Skeletal muscle cell (primary cell): ENCODE data around the gene MTHFD1.

ENCODE experiments used
- DNase-seq: peaks from one replicate; pipeline ENCODE4 v3.0.0-alpha.2; 2010; ENCODE audit warnings: low read depth
- H3K4me3 ChIP-seq: 2 replicates; pipeline ENCODE4 v1.5.1; 2011; ENCODE audit warnings: low read depth, mild to moderate bottlenecking, control low read depth, low read length, moderate library complexity

The MTHFD1 gene

DNA sequence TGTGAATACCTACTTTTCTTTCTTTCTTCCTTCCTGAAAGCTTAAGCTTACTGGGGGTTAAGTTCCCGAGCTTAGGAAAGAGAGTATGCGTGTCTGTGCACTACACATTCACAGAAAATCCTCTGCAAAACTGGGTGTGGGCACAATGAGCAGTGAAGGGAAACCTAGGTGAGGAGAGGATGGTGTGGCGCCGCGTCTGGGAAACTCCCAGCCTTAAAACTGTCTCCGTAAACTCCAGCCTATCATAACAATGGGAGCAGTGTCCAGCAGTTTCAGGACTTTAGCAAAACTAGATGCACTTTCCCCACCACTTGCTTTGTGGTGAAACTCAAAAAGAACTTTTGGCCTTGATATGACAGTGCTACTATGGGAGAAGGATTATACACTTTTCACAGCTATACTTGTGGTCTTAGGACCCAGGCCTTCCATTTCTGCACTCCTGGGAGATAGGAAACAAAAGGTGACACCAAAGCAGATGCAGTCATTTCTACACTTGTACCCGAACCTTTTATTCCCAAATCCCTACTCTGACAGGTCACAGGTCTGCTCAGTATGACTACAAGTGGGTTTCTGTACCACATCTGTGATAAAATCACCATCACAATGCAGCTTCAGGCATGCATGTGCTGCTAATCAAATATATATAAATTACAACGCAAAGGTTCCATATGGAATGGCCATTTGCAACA, 87.6 kb downstream of the MTHFD1 start:
- no peak overlapping the region for H3K4me3 ChIP-seq
- DNase-seq, result no peak

DNA sequence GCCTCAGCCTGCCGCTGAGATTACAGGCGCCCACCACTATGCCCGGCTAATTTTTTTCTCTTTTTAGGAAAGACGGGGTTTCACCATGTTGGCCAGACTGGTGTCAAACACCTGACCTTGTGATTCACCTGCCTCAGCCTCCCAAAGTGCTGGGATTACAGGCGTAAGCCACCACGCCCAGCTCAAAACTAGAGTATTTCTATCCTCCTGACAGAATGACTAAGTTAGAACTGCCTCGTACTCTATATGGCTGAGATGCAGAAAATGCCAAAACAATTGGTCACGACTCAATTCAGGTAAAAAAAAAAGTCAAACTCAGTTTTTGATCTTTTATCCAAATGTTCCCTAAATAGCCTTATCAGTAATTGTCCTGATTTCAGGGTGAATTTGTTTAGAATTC, 88.3 kb downstream of the MTHFD1 start:
- no peak overlapping the region for H3K4me3 ChIP-seq

DNA sequence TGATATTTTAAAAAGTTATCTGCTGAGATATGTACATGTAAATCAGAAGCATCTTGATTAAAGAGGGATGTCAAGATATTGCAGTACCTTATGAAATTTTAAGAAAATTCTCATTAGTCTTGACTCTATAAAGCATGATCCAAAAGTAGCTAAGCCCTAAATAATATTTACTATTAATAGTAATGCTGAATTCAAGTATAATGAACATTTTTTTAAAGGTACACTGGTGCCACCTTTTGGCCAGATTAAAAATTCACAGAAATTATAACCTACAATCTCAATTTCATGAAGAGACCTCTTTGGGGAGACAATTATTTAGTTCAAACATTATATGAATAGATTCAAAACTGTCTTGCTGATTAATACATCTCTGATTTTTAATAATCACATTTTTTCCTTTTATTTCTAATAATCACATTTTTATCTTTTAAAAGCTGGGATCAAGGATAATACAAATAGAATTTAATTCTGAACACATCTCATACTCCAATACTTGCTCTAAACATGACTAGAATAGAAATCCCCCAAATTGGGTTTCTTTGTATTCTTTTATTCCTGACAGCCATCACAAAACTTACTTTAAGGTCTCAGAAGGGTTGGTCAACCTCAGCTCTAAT, 90.6 kb downstream of the MTHFD1 start:
- no peak overlapping the region for H3K4me3 ChIP-seq
- no peak for DNase-seq

More for the DNA sequence above, 88.3 kb downstream of the MTHFD1 start:
- DNase-seq, result no peak

DNA sequence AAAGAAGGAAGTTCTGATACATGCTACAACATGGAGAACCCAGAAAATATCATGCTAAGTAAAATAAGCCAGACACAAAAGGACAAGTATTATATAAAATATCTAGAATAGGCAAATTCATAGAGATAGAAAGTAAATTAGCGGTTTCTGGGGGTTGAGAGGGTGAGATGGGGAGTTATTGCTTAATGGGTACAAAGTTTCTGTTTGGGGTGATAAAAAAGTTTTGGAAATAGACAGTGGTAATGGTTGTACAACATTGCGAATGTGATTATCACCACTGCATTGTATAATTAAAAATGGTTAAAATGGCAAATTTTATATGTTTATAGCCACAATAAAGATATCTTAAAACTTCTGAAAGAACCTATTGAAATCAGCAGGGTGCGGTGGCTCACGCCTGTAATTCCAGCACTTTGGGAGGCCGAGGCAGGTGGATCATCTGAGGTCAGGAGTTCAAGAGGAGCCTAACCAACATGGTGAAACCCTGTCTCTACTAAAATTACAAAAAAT, 100.5 kb downstream of the MTHFD1 start:
- DNase-seq, result no peak

DNA sequence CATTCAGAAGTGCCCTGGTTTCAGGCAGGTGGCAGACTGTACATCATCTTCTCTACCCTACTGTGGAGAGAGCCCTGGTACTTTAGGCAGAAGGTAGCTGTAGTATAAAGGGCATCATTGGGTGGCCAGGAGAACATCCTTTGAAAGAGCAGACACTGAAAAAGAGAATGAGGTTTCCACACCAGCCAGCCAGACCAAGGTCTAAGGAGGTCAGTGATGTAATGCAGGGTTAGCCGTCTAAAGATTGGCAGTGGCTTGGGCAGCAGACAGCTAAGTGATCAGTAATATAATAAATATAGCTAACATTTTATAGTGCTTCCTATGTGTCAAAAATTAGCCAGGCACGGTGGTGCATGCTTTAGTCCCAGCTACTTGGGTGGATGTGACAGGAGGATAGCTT, 103.5 kb downstream of the MTHFD1 start:
- DNase-seq, result no peak
- no peak overlapping the region for H3K4me3 ChIP-seq

More for the DNA sequence above, 100.5 kb downstream of the MTHFD1 start:
- no peak overlapping the region for H3K4me3 ChIP-seq

DNA sequence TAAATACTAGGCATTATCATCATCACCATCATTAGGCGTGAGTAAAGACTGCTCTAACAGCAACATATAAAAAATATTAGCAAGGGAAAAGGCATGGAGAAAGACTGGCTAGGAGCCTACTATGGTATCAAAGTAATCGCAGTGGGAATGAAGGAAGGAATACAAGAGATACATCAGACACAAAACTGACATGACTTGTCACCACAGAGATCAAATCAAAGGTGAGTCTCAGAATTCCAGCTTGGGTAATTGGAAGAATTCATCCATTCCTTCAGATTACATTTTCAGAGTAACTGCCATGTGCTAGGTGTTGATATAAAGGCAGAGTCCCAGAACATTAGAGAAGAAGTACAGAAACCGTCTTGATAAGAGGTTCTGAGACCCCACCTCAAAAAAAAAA, 105.3 kb downstream of the MTHFD1 start:
- no peak for DNase-seq
- H3K4me3 ChIP-seq, result no peak overlapping the region

DNA sequence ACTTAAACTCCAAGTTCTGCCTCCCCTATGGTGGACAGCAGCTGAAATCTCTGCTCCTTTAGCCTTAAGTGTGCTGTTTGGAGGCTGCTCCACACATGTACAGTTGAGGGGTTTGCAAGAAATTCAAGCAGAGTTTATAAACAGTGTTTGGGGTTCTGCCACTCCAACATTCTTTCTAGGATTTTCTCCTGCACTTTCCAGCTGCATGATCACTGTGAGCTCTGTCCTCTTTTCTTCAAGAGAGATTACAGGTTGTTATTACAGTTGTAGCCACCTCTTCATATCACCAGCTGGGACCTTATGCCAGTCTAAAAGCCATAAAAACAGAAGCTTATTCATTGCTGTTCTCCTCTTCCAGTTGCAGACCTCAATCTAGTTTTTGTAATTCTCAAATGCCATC, 107.1 kb downstream of the MTHFD1 start:
- H3K4me3 ChIP-seq, result no peak overlapping the region
- DNase-seq, result no peak

DNA sequence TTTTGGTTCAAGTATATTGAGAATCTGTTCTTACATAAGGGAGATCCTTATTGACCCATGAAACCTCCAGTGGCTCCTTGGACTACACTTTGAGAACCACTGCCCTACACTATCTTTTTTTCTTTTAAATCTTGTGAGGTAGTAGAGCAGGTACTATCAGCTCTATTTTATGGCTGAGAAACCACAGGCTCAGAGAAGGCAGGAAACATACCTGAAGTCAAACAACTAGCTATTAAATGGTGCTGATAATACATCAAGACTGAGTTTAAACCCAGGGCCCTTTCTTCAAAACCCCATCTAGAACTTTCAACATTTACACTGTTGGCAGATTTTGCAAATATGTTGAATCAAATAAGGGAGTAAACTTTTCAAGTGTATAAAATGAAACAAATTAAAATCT, 108.6 kb downstream of the MTHFD1 start:
- no peak overlapping the region for H3K4me3 ChIP-seq
- DNase-seq, result no peak

DNA sequence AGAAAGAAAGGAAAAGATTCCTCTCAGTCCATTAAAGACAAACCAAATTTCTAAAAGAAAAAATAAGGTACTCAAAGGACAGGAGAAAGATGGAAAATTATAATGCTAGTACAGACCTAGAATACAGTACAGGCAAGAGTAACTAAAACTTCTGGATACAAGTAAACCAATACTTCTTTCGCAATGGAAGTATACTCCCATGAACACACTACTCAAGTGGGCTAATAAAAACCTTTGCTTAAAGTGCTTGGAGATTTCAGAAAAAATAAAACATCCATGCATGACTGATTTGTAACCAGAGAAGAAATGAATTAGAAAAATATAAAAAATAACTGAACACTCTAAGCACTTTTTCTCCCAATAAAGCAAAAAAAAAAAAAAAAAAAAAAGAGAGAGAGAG, 111.9 kb downstream of the MTHFD1 start:
- H3K4me3 ChIP-seq, result no peak overlapping the region
- DNase-seq, result no peak

DNA sequence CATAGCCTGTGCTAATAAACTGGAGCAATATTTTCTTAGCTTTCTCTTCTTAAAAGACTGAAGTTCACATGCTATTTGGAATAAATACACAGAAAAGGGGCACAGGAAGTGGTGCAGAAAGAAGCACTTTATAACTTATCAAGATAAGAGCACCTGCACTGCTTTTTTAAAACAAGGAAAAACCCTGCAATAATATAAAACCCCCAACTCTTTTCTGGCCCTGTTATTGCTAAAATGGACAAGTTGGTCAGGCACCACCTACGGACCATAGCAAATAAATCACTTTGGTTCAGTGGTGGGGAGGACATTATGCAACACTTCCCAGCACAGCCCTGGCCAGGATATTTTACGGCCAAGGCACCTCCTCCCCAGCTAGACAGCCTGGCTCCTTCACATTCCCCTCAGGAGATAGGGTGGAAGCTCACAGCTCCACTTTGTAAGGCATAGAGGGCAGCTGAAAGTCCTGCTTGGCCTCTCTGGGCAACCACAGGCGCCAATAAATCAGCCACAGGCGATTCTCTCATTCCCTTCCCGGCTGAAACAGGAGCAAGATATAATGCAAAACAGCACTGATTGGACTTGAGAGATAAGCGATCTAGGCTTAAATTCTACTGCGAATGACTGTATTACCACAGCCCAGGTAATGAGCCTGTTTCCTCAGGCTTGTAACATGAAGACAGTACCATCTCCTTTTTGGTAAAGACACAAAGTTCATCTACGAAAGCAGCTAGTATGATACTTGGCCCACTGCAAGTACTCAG, 113.4 kb downstream of the MTHFD1 start:
- peak overlapping the region; percentile 88 for H3K4me3 ChIP-seq
- peak; percentile 67 for DNase-seq

DNA sequence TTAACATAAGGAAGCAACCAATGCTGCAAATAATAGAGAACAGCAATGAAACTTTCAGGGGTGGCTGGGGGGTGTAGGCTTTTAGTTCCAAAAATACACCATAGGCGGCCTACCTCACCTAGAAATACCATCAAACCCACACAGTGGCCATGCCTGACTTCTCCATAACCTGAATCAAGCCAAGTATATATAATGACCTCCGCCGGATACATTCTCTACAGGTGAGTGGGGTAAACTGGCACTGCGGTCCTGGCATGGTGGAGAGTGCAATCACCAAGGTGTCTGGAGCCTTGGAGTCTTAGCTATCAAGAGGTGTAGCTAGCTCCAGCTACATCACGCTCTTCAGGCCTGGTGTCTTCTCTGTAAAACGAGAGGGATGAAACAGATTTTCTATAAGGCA, 114.3 kb downstream of the MTHFD1 start:
- DNase-seq, result no peak

DNA sequence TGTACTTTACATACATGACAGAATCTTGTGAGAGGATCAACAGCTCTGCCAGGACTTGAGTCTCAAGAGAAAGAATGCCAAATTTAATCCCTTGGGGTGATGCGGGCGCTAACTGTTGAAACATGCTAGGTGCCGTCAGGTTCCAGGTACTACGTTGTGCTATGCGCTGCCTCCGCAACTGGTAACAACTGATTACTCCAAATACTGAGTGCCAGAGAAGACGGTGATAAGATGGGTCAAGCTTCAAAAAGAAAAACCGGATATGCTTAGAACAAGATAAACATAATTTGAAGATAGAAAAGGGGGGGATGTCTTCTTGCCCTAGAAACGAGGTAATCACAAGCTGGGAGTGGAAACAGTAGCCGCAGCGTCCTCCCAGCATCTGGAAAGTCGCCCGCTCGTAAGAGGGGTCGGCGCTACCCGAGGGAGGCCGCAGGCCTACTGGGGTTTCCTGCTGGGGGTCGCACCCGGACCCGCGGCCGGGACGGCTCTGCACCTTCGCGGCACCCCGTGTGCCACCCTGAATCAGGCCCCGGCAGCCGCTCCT, 114.8 kb downstream of the MTHFD1 start:
- peak overlapping the region; percentile 88 for H3K4me3 ChIP-seq
- no peak for DNase-seq

More for the DNA sequence above, 114.3 kb downstream of the MTHFD1 start:
- peak overlapping the region; percentile 88 for H3K4me3 ChIP-seq

DNA sequence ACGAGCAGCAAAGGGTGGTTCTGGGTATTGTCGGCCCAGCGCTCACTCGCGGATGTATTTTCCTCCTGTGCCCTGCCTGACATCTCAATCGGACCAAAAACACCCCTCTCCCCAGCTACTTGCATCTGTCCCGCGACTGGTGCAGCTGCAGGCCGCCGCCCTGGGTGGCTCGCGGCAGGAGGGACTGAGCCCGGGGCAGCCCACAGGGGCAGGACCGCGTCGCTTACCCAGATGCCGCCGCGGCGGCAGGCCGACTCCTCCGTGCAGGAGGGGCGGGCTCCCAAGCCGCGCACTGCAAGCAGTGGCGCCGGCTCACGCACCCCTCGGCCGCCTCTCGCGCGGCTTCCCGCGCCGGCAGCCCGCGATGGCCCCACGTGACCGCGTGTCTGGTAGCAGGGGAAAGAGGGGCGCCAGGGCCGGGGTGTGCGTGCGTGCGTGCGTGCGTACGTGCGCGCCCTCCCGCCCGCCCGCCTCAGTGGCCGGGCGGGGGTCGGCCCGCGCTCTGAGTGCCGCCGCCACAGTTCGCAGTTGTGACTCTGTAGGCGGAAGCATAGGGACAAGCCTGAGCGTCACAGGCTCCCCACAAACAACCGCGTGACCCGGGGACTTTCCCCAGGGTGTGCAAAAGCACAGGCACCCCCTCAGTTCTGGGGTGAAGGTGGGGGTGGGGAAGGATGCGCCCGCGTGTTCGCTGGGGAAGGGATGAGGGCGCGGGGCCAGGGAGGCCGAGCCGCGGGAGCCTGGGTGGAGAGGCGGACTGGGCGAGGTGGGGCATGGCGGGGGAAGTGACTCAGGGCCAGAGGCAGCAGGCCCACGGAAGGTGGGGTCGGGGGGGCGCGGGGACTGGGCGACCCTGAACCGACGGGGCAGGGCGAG, 115.5 kb downstream of the MTHFD1 start, which contains the start of gene ZBTB25:
TSS of gene ZBTB25 (minus strand) at position 405 of the 876 bp plus-strand sequence. CDS start 13,305 bp downstream, outside the sequence.
- DNase-seq, result peak; percentile 88
- peak within 1 kb of the TSS; percentile 88 for H3K4me3 ChIP-seq

DNA sequence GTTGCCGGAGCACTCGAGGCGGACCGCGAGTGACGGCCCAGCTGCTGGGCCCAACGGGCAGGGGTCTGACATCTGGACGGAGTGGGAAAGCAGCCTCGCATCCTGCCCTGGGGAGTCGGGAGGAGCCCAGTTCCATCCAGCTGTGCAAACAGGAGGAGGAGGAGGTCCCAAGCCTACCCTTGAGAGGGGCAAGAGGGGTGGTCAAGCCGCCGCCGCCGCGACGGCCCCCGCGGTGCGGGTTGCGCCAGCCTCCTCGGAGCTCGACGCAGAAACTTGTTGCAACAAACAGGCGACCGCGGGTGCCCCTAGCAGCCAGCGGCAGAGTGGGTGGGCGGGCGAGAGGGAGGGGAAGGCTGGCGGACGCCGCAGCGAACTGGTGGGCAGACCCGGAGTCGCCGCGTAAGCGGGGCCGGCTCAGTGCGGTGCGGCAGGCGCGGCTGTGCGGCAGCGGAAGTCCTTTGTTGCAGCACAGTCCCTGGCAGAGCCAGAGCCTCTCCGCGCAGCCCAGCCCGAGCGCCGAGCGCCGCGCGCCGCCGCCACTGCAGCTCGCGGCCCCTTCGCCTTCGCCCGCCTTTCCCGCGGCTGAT, 116.2 kb downstream of the MTHFD1 start, which contains the start of gene ZBTB1:
TSS of gene ZBTB1 (plus strand) at position 461 of the 587 bp plus-strand sequence. CDS start 16,735 bp downstream, outside the sequence.
- peak; percentile 89 for DNase-seq
- peak within 1 kb of the TSS; percentile 88 for H3K4me3 ChIP-seq

DNA sequence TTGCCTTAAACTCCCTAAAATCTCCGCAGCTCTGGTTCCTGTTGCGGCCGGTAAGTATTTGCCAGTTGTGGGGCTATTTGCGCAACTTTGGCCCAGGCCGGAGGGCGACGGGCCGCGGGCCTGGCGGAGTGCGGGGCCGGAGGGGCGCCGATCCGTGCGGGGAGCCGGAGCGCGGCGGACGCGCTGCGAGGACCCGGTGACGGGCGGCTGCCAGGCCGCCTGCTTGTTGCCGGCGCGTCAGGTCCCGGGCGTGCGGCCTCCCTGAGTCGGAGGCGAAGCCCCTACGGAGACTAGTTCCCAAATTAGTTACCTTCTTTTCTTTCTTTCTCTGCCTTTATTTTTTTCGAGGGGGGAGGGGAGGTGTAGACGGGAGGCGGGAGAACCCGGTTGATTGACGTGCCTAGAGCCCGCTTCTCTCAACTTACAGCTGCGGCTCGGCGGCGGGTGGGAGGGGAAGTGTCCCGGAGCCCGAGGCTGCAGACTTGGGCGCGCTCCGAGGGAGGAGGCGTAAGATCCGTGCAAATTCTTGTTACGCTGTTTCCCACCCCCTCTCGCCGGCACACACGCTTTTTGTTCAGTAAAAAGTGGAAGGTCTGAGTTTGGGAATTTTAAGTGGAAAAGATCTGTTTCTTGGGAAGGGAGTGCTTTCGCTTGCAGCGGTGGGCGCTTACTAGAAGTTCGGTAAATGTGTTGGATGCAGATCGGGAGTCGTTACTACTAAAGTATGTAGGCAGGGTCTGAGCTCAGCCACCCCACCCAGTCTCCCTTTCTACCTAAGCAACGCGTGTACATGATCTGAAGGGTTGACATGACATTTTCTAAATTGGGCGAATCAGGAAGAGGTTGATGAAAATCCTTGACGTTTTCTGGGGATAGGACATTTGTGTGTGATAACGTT, 117.0 kb downstream of the MTHFD1 start:
- peak; percentile 47 for DNase-seq
- peak overlapping the region; percentile 88 for H3K4me3 ChIP-seq

DNA sequence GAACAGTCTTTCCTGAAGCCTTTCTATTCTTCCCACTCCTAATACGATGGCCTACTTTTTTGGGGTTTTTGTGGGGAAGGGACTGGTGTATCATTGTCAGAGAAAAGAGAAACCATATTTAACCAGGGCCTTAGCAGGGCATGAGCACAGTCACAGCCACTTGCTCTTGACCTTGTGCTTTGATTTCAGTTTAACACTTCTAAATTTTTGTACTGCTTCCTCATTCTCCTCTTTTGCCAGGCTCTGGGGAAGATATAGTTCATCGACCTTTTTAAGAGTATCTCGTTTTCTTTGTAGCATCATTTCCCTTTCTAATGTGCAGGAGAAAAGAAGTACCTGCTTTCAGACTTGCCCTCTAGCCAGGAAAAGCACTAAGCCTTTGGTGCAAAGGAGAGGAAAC, 118.6 kb downstream of the MTHFD1 start:
- H3K4me3 ChIP-seq, result peak overlapping the region; percentile 88
- DNase-seq, result no peak

DNA sequence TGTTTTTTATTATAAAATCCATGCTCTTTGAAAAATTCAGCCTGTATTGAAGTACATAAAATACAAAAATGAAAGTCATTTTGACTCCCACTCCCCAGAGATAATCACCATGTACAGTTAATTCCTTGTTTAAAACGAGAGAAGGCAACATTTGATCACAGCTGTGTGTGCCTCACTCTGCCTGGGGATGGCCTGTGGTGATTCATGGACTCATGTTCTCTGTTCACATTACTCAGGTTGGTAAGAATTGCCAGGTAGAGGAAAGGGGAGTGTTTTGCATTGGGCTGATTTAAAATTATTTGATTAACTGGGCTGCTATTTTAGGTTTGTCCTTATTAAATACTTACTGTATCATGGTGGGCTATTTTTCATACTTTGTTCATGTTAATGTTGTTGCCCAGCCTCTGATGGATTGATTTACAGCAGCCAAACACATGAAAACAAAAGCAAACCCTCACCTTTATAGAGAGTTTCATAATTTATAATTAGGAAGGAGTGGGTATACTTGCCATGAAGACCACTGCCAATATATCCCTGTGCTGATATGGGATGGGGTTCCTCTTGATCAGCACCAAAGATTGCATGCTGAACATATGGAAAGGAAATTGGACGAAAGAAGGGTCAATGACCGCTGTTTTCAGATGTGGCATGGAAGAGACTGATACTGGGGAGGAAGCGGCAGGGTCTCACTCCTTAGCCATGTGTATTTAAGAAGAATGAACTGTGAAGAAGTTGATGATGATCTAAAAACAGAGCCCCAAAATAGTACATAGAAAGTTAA, 119.4 kb downstream of the MTHFD1 start:
- DNase-seq, result no peak

More for the DNA sequence above, 119.4 kb downstream of the MTHFD1 start:
- H3K4me3 ChIP-seq, result peak overlapping the region; percentile 10
